GF-D8 (cell line): Measurements from ENCODE around the gene HOXB9.

Experiments
- DNase-seq: peaks from one replicate; lab custom pipeline; 2025; lab: John Stamatoyannopoulos, UW

Gene HOXB9

GRCh38 chr17:48626245-48627117 is at the start of gene HOXB9:
Gene HOXB9, minus strand, starts transcription at chr17:48626358. Its CDS starts 89 bp downstream, at chr17:48626269.
- no peak for DNase-seq

- DNase-seq: no peak
Observed at GRCh38 chr17:48672340-48672739, 46.2 kb upstream of the HOXB9 start.

- DNase-seq: no peak
Observed at GRCh38 chr17:48671697-48672171, 45.6 kb upstream of the HOXB9 start.

GRCh38 chr17:48663134-48663924 is 37.2 kb upstream of the HOXB9 start:
- no peak for DNase-seq

- no peak for DNase-seq
Observed at GRCh38 chr17:48655913-48656312, 29.8 kb upstream of the HOXB9 start.

GRCh38 chr17:48649741-48650140 is 23.6 kb upstream of the HOXB9 start:
- DNase-seq: no peak

- no peak for DNase-seq
Observed at GRCh38 chr17:48647963-48648245, 21.7 kb upstream of the HOXB9 start.

- DNase-seq: no peak
Observed at GRCh38 chr17:48647103-48647962, 21.2 kb upstream of the HOXB9 start.

GRCh38 chr17:48646183-48647102 is 20.3 kb upstream of the HOXB9 start:
- no peak for DNase-seq

- DNase-seq: no peak
Observed at GRCh38 chr17:48645639-48646182, 19.6 kb upstream of the HOXB9 start.

GRCh38 chr17:48644910-48645557 is 18.9 kb upstream of the HOXB9 start:
- DNase-seq: no peak

GRCh38 chr17:48644159-48644558 is 18.0 kb upstream of the HOXB9 start:
- no peak for DNase-seq

- DNase-seq: no peak
Observed at GRCh38 chr17:48643697-48644012, 17.5 kb upstream of the HOXB9 start.

- no peak for DNase-seq
Observed at GRCh38 chr17:48642843-48643696, 16.9 kb upstream of the HOXB9 start.

- DNase-seq: no peak
Observed at GRCh38 chr17:48642059-48642842, 16.1 kb upstream of the HOXB9 start.

- no peak for DNase-seq
Observed at GRCh38 chr17:48641541-48642058, 15.4 kb upstream of the HOXB9 start.

- DNase-seq: no peak
Observed at GRCh38 chr17:48640858-48641180, 14.7 kb upstream of the HOXB9 start.

GRCh38 chr17:48639982-48640857 is 14.1 kb upstream of the HOXB9 start:
- no peak for DNase-seq
